ENCODE data around the gene RAP1GAP2. TPM values are rescaled to one million over a fixed set of nuclear protein-coding genes. Genes with fewer than 3 reads are reported as not detected.
A peak's percentile ranks its signal among the peaks of the same experiment; 100 is the strongest.

The RAP1GAP2 gene
- total and polyA plus RNA-seq, 2 of the 8 experiments (the other 6 are each of a cell fraction or from before 2014, with no cell fraction given), result 24.0 to 63.8 TPM

DNA sequence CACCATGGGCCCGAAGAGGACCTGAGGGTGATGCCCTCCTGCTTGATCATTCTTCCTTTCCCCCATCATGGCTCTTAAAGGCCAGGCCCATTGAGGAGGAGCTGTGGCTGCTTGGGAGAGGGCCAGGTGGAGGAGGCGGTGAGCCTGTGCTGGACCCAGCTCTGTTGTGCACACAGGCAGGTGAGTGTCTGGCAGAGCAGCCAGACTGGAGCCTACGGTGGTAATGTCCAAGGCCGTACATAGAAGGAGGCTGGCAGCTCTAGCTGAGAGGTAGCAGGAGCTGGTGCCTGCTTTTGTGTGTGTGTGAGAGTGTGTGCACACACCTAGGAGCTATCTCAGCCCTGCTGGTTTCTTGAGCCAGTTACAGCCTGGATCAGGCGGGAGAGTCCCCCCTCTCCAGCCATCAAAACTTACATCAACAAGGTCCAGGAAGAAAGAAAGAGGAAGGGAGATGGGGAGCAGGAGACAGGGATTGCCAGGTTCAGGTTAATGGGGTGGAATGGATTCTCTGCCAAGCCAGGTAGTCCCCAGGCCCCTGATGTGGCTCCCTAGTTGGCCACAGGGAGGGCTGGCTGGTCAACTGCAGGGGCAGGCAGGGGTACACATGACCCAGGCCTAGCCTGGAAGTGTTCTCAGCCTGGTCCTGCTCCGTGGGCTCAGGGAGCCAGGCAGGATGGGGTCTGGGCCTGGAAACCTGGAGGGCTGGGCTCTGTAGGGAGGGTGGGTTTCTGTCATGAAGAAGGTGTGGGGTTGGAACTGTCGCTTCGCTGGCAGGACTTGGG is 107.1 kb downstream of the RAP1GAP2 start:
- H2BK5ac ChIP-seq (ENCODE audit: low read depth, low read length), result peak overlapping the region; percentile 85
- POLR2A ChIA-PET (ENCODE audit: partially characterized antibody), result interaction anchor here (1.2 kb wide), 1 partner anchor 9 kb away, joined by 6 read pairs; no protein-coding TSS in a partner anchor
- H3K27ac ChIP-seq (ENCODE audit: low read depth, low read length), result peak overlapping the region; percentile 56; the same call in 1 of the 2 replicates
- H2AK5ac ChIP-seq (ENCODE audit: low read depth, low read length), result 0 out of 2 replicates have a peak overlapping the region, but pooled peaks have one; percentile 28
- H4K91ac ChIP-seq (replicated peaks; ENCODE audit: insufficient read length, low read length), result no peak overlapping the region
- H3K4ac ChIP-seq (replicated peaks; ENCODE audit: insufficient read length, low read depth, low read length), result no peak overlapping the region
- H2BK120ac ChIP-seq (replicated peaks; ENCODE audit: low read depth, low read length), result no peak overlapping the region
- peaks cover 23% of the 10 kb centered on the region for H3K79me1 ChIP-seq (ENCODE audit: low read depth, low read length)
- H3K4me2 ChIP-seq (ENCODE audit: insufficient read depth in 1 of 2, low read depth in 2 of 2, low read length in 2 of 2), result no peak overlapping the region
- FAIRE-seq, result no peak
- H3K36me3 ChIP-seq (ENCODE audit: control insufficient read depth in 2 of 4, insufficient read depth in 4 of 4, low read length in 3 of 4), result peaks cover 0 to 12% (median 3%) of the 10 kb centered on the region in 4 experiments; a peak in 3 of 8 replicates
- H3K18ac ChIP-seq (ENCODE audit: extremely low read depth, low read length), result no peak overlapping the region; the same call in 1 of the 2 replicates
- no peak overlapping the region for H2BK20ac ChIP-seq (ENCODE audit: low read length)
- no peak for DNase-seq (ENCODE audit: low read depth in 1 of 2, low spot score in 2 of 2)
- H3K14ac ChIP-seq (ENCODE audit: insufficient read length), result no peak overlapping the region
- no peak overlapping the region for H2BK15ac ChIP-seq (ENCODE audit: low read length)
- no peak overlapping the region for H4K5ac ChIP-seq (ENCODE audit: insufficient read length, low read depth, low read length)
- TF ChIP-seq, protein P1, sequence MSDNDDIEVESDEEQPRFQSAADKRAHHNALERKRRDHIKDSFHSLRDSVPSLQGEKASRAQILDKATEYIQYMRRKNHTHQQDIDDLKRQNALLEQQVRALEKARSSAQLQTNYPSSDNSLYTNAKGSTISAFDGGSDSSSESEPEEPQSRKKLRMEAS (IDR thresholded peaks at IDR 0.05), result no peak
- no peak for TF ChIP-seq GTF2F1 (IDR thresholded peaks at IDR 0.05; ENCODE audit: borderline replicate concordance, low read depth, low read length)
- TF ChIP-seq RNF2 (IDR thresholded peaks at IDR 0.05; ENCODE audit: borderline replicate concordance, low read depth, low read length, missing control alignments, poor library complexity, severe bottlenecking), result no peak
- TF ChIP-seq CHD2 (IDR thresholded peaks at IDR 0.05; ENCODE audit: low read length), result no peak
- TF ChIP-seq RXRA (IDR thresholded peaks at IDR 0.05; ENCODE audit: insufficient read depth, low read depth, low read length), result no peak
- no peak for TF ChIP-seq SAP30 (IDR thresholded peaks at IDR 0.05; ENCODE audit: insufficient read depth, insufficient replicate concordance, low read length)
- CTCF ChIA-PET (ENCODE audit: partially characterized antibody), result interaction anchor here (1.0 to 5.2 kb wide), 11 partner anchors 9 to 117 kb away, joined by 3 to 23 read pairs (median 4); no protein-coding TSS in a partner anchor
- peaks cover 0 to 19% (median 10%) of the 10 kb centered on the region in 4 experiments; a peak in 6 of 7 replicates for H3K4me1 ChIP-seq (replicated peaks in 1 of 4; ENCODE audit: control insufficient read depth in 3 of 4, insufficient read depth in 4 of 4, low read length in 3 of 4)
- no peak overlapping the region for H3K4me3 ChIP-seq (ENCODE audit: extremely low read depth in 1 of 4, insufficient read depth in 2 of 4, low read depth in 3 of 4, low read length in 4 of 4)
- H3K9me3 ChIP-seq (ENCODE audit: insufficient read depth in 2 of 2, low read depth in 1 of 2, low read length in 1 of 2), result peaks cover 0 to 3% of the 10 kb centered on the region in 2 experiments; a peak in 2 of 4 replicates
- H3K23me2 ChIP-seq (ENCODE audit: low read depth, low read length), result no peaks in the 10 kb centered on the region; the same call in 1 of the 2 replicates
- H3K79me2 ChIP-seq (ENCODE audit: control insufficient read depth in 1 of 2, insufficient read depth in 2 of 2, low read length in 2 of 2), result peaks cover 0 to 52% of the 10 kb centered on the region in 2 experiments; a peak in 3 of 4 replicates
- H3K56ac ChIP-seq (replicated peaks; ENCODE audit: insufficient read length, low read depth, low read length), result no peak overlapping the region
- no peak overlapping the region for H3K23ac ChIP-seq (ENCODE audit: insufficient read length)
- H3K27me3 ChIP-seq (replicated peaks in 1 of 4; ENCODE audit: control insufficient read depth in 3 of 4, extremely low read depth in 1 of 4, insufficient read depth in 3 of 4, low read length in 3 of 4), result no peaks in the 10 kb centered on the region
- peaks cover 9 to 20% of the 10 kb centered on the region in 2 experiments for H4K20me1 ChIP-seq (replicated peaks in 1 of 2; ENCODE audit: control insufficient read depth in 1 of 2, insufficient read depth in 2 of 2, low read length in 2 of 2)
- 86% methylated on average over 8 of the region's 8 CpGs; no CpG with 5 or more reads in 1 of the 2 experiments for WGBS, 2 experiments (ENCODE audit: extremely low coverage in 1 of 2, insufficient coverage in 1 of 2, insufficient read length in 1 of 2, insufficient replicate concordance in 2 of 2, low coverage in 1 of 2, low lambda C conversion rate in 2 of 2, missing lambda C conversion rate in 1 of 2)
- H2BK12ac ChIP-seq (ENCODE audit: low read depth, low read length), result peak overlapping the region; percentile 39; the same call in 1 of the 2 replicates
- H2AFZ ChIP-seq (ENCODE audit: low read length), result no peak overlapping the region
- peak overlapping the region in 1 of 4 experiments; percentile 41; a peak in 2 of 7 replicates for H3K9ac ChIP-seq (replicated peaks in 1 of 4; ENCODE audit: extremely low read depth in 1 of 4, low read depth in 3 of 4, low read length in 3 of 4)
- 0 out of 2 replicates have a peak overlapping the region, but pooled peaks have one; percentile 45 for H4K8ac ChIP-seq (ENCODE audit: extremely low read depth, insufficient read depth, low read length)
